ENCODE results near the gene TUT1.

The TUT1 gene

DNA sequence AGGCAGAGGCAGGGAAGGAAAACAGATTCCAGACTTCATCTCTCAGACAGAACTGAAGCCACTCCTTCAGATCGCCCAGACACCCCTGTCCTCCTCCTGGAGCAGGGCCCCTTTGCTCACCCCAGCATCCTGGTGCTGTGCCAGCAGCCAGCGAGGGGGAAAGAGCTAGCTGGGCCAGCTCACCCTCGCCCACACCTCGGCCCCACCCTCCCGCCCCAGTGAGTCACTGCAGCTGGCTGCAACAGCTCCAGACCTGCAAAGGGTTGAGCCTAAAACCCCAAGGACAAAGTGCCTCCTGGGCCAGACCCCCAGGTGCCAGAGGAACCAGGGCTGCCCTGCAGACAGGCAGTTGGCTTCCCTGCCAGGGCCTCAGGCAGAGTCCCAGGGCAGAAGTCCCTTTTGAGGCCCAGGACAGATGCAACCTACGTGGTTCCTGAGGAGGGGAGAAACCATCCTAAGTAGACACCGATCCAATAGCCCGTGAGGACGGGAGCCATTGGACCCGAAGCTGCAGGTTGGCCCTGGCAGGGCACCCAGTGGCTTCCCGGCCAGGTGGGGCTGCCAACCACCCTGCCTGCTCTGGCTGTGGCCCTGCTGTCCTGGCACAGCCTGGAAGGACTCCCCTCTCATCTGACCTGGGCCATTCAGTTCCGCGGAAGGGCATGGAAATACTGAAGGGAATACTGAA lies 51.9 kb downstream of the TUT1 start:
- peak; percentile 54 for DNase-seq

DNA sequence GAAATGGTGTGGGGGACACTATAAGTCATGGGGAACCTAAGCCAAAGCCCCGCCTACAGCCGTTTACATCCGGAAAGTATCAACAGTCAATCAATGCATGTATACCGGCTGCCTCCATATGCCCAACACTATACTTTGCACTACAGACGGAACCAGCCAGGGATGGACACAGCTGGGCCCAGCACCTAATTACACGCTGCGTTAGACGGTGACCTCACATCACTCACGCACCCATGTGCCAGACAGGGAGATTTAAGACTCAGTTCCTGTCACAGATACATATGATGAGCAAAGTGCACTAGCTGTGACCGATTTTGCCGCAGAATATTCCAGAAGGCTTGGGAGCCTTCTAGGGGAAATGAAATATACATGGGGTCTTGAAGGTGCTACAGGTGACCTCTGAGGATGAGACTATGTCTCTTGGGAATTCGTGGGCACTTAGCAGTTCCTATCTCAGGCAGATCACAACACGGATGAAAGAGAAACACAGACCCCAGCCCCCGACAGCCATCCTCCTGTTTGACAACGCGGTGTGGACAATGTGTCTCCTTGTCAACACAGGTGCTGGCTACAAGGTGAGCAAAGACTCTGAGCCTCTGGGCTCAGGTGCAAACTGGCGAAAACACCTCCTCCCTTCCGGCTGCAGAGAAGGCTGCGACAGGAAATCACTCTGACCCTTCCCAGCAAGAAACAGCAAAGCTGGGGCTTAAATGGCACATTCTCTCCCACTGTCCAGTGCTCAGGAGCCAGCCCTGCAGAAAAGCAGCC lies 52.7 kb downstream of the TUT1 start:
- no peak for DNase-seq

GRCh38 chr11:62536301-62536957 lies 54.9 kb downstream of the TUT1 start:
- DNase-seq, result no peak

GRCh38 chr11:62535802-62536201 lies 55.5 kb downstream of the TUT1 start:
- no peak for DNase-seq

DNA sequence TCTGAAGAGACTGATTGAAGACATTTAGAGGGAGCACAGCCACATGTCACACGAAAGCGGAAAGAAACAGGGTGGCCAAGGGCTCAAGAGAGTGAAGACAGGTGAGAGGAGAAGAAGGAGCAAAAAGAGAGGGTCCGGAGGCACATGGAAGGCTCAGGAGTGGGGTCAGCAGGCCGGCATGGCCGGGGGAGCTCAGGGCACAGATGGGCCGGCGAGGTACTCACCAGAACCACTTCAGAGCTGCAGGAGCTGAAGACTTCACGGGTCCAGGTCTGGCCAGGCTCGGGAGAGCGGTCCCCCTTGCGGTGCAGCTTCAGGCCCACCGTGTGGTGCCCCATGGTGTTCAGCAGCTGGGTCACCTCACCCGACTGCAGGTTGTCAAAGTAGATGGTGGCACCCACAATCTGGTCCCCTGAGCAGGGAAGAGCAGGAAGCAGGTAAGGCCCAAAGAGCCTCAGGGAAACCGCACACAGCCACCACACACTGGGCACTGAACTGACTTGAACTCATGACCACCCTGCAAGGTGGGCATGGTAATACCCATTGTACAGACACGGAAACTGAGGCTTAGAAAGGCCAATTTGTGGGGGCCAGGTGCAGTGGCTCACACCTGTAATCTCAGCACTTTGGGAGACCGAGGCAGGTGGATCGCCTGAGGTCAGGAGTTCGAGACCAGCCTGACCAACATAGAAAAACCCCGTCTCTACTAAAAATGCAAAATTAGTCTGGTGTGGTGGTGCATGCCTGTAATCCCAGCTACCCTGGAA lies 56.4 kb downstream of the TUT1 start:
- no peak for DNase-seq

DNA sequence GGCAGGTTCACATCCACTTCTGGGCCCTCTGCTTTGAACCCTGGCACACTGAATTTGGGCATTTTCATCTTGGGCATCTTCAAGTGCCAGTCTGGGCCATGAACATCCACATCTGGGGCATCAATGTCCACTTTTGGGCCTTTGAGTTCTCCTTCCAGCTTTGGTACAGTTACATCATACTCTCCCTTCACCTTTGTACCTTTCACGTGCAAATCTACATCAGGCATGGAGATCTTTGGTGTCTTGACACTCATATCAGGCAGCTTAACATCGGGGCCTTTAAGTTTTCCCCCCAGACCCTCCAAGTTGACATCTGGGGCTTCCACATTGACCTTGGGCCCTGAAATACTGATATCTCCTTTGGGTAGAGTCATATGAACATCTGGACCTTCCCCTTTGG lies 59.2 kb downstream of the TUT1 start:
- no peak for DNase-seq

All from activated CD4-positive, alpha-beta T cell treated with anti-CD3 and anti-CD28 coated beads, Interleukin-2, amount 50 U/mL, for 16 hours (primary cell).